CD4-positive, CD25-positive, alpha-beta regulatory T cell (primary cell): Measurements from ENCODE around the gene TXNL1. TPM values are rescaled to one million over a fixed set of nuclear protein-coding genes. Genes with fewer than 3 reads are reported as not detected.
"Not testable (repeated sequence)": the region's sequence is repeated elsewhere in the genome, so short reads cannot be mapped to it uniquely, and the experiment has no call there.

ENCODE experiments used
- ATAC-seq, 2 donors: fragments of 150-1000 bp; cut with Tn5 transposase; one replicate each; pipeline ENCODE4 v1.10.0; 2021; ENCODE audit warnings: low read depth in 2 of 2, moderate number of reproducible peaks in 2 of 2, moderate library complexity in 1 of 2
- DNase-seq, 3 donors: peaks; one replicate each; pipeline versions ENCODE4 v3.0.0 to v3.0.0-alpha.2; 2012 to 2022; ENCODE audit warnings: mixed read lengths in 1 of 3
- H3K27ac ChIP-seq: one replicate; pipeline ENCODE4 v1.7.0; 2013; ENCODE audit warnings: mild to moderate bottlenecking, low read length; ENCODE audit not compliant: insufficient read depth, poor library complexity, severe bottlenecking
- H3K27me3 ChIP-seq: one replicate; pipeline ENCODE4 v1.7.0; 2013; ENCODE audit warnings: low read length; ENCODE audit not compliant: control insufficient read depth, insufficient read depth
- H3K36me3 ChIP-seq: one replicate; pipeline ENCODE4 v1.7.0; 2013; ENCODE audit warnings: mild to moderate bottlenecking, low read length, moderate library complexity; ENCODE audit not compliant: control insufficient read depth, insufficient read depth
- H3K4me1 ChIP-seq: 2 replicates; pipeline ENCODE4 v1.7.0; 2013; ENCODE audit warnings: mild to moderate bottlenecking, low read length; ENCODE audit not compliant: insufficient read depth, control insufficient read depth, poor library complexity, severe bottlenecking
- H3K4me3 ChIP-seq: one replicate; pipeline ENCODE4 v1.7.0; 2013; ENCODE audit warnings: low read depth, mild to moderate bottlenecking, low read length, moderate library complexity
- H3K9me3 ChIP-seq, 2 experiments: 1 replicate in 1 of 2; 2 replicates in 1 of 2; pipeline ENCODE4 v1.7.0; 2013; ENCODE audit warnings: low read length in 2 of 2, mild to moderate bottlenecking in 1 of 2, moderate library complexity in 1 of 2; ENCODE audit not compliant: control insufficient read depth in 2 of 2
- H3K27ac Mint-ChIP-seq, 3 donors: one replicate each; pipeline ENCODE4 v1.8.0; 2020 to 2022; ENCODE audit warnings: mild to moderate bottlenecking in 3 of 3, mixed read lengths in 3 of 3, moderate library complexity in 2 of 3
- H3K27me3 Mint-ChIP-seq: one replicate; pipeline ENCODE4 v1.8.0; 2022; ENCODE audit warnings: mild to moderate bottlenecking, mixed read lengths
- H3K36me3 Mint-ChIP-seq: one replicate; pipeline ENCODE4 v1.8.0; 2020; ENCODE audit warnings: mixed read lengths
- H3K4me1 Mint-ChIP-seq, 4 donors: one replicate each; pipeline ENCODE4 v1.8.0; 2020 to 2022; ENCODE audit warnings: mixed read lengths in 4 of 4, mild to moderate bottlenecking in 1 of 4
- H3K4me3 Mint-ChIP-seq, 4 donors: one replicate each; pipeline ENCODE4 v1.8.0; 2020 to 2022; ENCODE audit warnings: mild to moderate bottlenecking in 4 of 4, mixed read lengths in 4 of 4, moderate library complexity in 3 of 4
- H3K9me3 Mint-ChIP-seq, 7 donors: one replicate each; pipeline ENCODE4 v1.8.0; 2020 to 2022; ENCODE audit warnings: mixed read lengths in 7 of 7, mild to moderate bottlenecking in 3 of 7, moderate library complexity in 2 of 7
- polyA plus RNA-seq, 4 donors: library from polyadenylated mRNA; unstranded; fragments of 300-500 nt; fragmentation: Illumina TruSeq; gene quantifications; one replicate each; pipeline ENCODE4 v1.2.3, GENCODE V29; 2021
- total RNA-seq: library from RNA; stranded (reverse); gene quantifications from one replicate; pipeline ENCODE4 v1.2.3, GENCODE V29; 2022

The TXNL1 gene
- total and polyA plus RNA-seq, 5 donors from 2014 or later: 39.9 to 70.2 (median 63.6) TPM

- no peaks in the 10 kb centered on the region for H3K9me3 Mint-ChIP-seq
- ATAC-seq (no peak), DNase-seq (no peak)
- H3K4me1 Mint-ChIP-seq: peaks cover 43 to 61% (median 51%) of the 10 kb centered on the region in 4 donors
- Histone ChIP-seq H3K4me3 (no peak overlapping the region), H3K27ac (no peak overlapping the region), H3K27me3 (no peaks in the 10 kb centered on the region), H3K9me3 (no peaks in the 10 kb centered on the region), H3K4me1 (no peaks in the 10 kb centered on the region), H3K36me3 (no peaks in the 10 kb centered on the region)
- H3K27me3 Mint-ChIP-seq: no peaks in the 10 kb centered on the region
- no peak overlapping the region for H3K4me3 Mint-ChIP-seq
- no peak overlapping the region for H3K27ac Mint-ChIP-seq
- peaks cover 18% of the 10 kb centered on the region for H3K36me3 Mint-ChIP-seq
Measured at GRCh38 chr18:56662502-56662901, 24.1 kb upstream of the TXNL1 start.

GRCh38 chr18:56662063-56662408, 23.6 kb upstream of the TXNL1 start:
- Histone ChIP-seq H3K4me1 (no peaks in the 10 kb centered on the region), H3K27me3 (no peaks in the 10 kb centered on the region), H3K27ac (no peak overlapping the region), H3K4me3 (no peak overlapping the region), H3K9me3 (no peaks in the 10 kb centered on the region), H3K36me3 (no peaks in the 10 kb centered on the region)
- Mint-ChIP-seq H3K27me3 (no peaks in the 10 kb centered on the region), H3K4me1 (peaks cover 38 to 59% (median 47%) of the 10 kb centered on the region in 4 donors), H3K27ac (peak overlapping the region in 1 of 3 donors; percentile 9), H3K9me3 (no peaks in the 10 kb centered on the region), H3K4me3 (no peak overlapping the region), H3K36me3 (peaks cover 14% of the 10 kb centered on the region)
- no peak for ATAC-seq
- no peak for DNase-seq

DNA sequence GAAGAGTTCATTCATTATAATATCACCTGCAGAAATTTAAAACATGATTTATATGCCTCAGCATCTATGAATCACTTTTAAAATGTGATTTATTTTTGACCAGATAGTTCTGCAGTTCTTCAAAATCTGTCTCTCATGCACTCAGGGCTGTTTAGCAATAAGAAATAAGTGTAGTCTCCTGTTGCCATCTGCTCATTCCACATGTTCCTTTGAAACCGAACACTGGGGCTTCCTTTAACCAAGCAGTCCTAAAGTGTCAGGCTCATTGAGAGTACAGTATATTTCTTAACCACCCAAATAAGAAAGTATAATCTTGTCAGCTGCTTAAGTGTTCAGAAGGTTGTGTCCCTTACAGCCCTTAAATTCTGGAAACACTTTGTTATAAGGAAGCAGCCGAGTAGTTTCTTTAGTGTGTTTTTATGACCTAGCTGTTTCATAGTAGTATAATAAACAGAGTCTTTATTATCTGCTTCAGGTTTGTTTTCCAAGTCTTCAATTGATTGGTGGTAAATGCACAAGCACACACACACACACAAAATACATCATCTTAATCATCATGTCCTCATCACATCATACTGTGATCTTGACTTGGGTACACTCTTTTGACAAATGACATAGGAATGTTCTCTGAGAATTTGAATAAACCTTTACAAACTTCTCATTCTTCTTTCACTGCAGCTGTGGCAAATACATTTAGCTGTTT, 23.1 kb upstream of the TXNL1 start:
- no peaks in the 10 kb centered on the region for H3K9me3 ChIP-seq
- no peaks in the 10 kb centered on the region for H3K27me3 Mint-ChIP-seq
- no peak overlapping the region for H3K4me3 ChIP-seq
- no peaks in the 10 kb centered on the region for H3K9me3 Mint-ChIP-seq
- no peak overlapping the region for H3K27ac ChIP-seq
- H3K36me3 ChIP-seq: no peaks in the 10 kb centered on the region
- H3K4me3 Mint-ChIP-seq: no peak overlapping the region
- no peak for DNase-seq
- no peaks in the 10 kb centered on the region for H3K4me1 ChIP-seq
- no peaks in the 10 kb centered on the region for H3K27me3 ChIP-seq
- peak overlapping the region in 1 of 3 donors; percentile 18 for H3K27ac Mint-ChIP-seq
- ATAC-seq: no peak
- peaks cover 14% of the 10 kb centered on the region for H3K36me3 Mint-ChIP-seq
- peaks cover 37 to 58% (median 45%) of the 10 kb centered on the region in 4 donors for H3K4me1 Mint-ChIP-seq

GRCh38 chr18:56660655-56661054, 22.3 kb upstream of the TXNL1 start:
- Histone ChIP-seq H3K9me3 (no peaks in the 10 kb centered on the region), H3K27me3 (no peaks in the 10 kb centered on the region), H3K27ac (no peak overlapping the region), H3K4me1 (peaks cover under 1% of the 10 kb centered on the region), H3K36me3 (no peaks in the 10 kb centered on the region), H3K4me3 (no peak overlapping the region)
- Mint-ChIP-seq H3K4me1 (peaks cover 37 to 65% (median 46%) of the 10 kb centered on the region in 4 donors), H3K27ac (peak overlapping the region in 1 of 3 donors; percentile 18), H3K27me3 (no peaks in the 10 kb centered on the region), H3K4me3 (no peak overlapping the region), H3K9me3 (no peaks in the 10 kb centered on the region), H3K36me3 (peaks cover 14% of the 10 kb centered on the region)
- ATAC-seq (no peak), DNase-seq (no peak)

- Mint-ChIP-seq H3K36me3 (peaks cover 14% of the 10 kb centered on the region), H3K4me1 (peaks cover 35 to 70% (median 53%) of the 10 kb centered on the region in 4 donors)
- ATAC-seq: no peak
Measured at GRCh38 chr18:56659111-56659510, 20.7 kb upstream of the TXNL1 start.

DNA sequence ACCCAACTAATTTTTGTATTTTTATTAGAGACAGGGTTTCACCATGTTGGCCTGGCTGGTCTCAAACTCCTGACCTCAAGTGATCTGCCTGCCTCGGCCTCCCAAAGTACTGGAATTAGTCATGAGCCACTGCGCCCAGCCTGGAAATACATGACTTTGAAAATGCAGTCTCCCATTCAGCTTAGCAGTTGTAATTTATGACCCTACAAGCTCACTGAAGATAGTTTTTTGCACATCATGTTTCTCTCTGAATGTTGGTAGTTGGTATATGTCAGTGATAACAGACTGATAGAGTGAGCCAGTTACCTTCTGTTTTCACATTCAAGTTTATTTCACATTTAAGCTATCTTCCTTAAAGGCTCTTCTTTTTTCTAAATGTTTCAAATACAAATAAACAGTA, 19.9 kb upstream of the TXNL1 start:
- Mint-ChIP-seq H3K4me1 (peaks cover 34 to 75% (median 54%) of the 10 kb centered on the region in 4 donors), H3K27ac (peak overlapping the region in 1 of 3 donors; percentile 46)
- ATAC-seq: no peak

More at GRCh38 chr18:56659111-56659510, 20.7 kb upstream of the TXNL1 start:
- DNase-seq: no peak
- Mint-ChIP-seq H3K27me3 (no peaks in the 10 kb centered on the region), H3K9me3 (no peaks in the 10 kb centered on the region), H3K27ac (peak overlapping the region in 1 of 3 donors; percentile 52), H3K4me3 (no peak overlapping the region)
- no peak overlapping the region for H3K4me3 ChIP-seq
- H3K9me3 ChIP-seq: no peaks in the 10 kb centered on the region
- peaks cover 11% of the 10 kb centered on the region for H3K4me1 ChIP-seq
- H3K27ac ChIP-seq: no peak overlapping the region
- H3K27me3 ChIP-seq: no peaks in the 10 kb centered on the region
- no peaks in the 10 kb centered on the region for H3K36me3 ChIP-seq

GRCh38 chr18:56654280-56654679, 15.9 kb upstream of the TXNL1 start:
- not testable (repeated sequence) for H3K27me3 ChIP-seq, H3K27me3 Mint-ChIP-seq, H3K9me3 Mint-ChIP-seq, DNase-seq, H3K9me3 ChIP-seq, H3K36me3 ChIP-seq, ATAC-seq
- H3K27ac ChIP-seq: peak overlapping the region; percentile 95
- H3K36me3 Mint-ChIP-seq: peaks cover 12% of the 10 kb centered on the region
- H3K4me1 Mint-ChIP-seq: peaks cover 27 to 76% (median 45%) of the 10 kb centered on the region in 4 donors
- peak overlapping the region in 1 of 3 donors; percentile 89 for H3K27ac Mint-ChIP-seq
- H3K4me3 ChIP-seq: peak overlapping the region; percentile 93
- H3K4me3 Mint-ChIP-seq: peak overlapping the region in 3 of 4 donors; percentile 41 to 43 (median 42)
- peaks cover 44% of the 10 kb centered on the region for H3K4me1 ChIP-seq

More for the DNA sequence above, 19.9 kb upstream of the TXNL1 start:
- H3K4me1 ChIP-seq: peaks cover 19% of the 10 kb centered on the region
- no peaks in the 10 kb centered on the region for H3K9me3 Mint-ChIP-seq
- no peak for DNase-seq
- H3K27me3 Mint-ChIP-seq: no peaks in the 10 kb centered on the region
- no peak overlapping the region for H3K4me3 Mint-ChIP-seq
- no peaks in the 10 kb centered on the region for H3K27me3 ChIP-seq
- no peaks in the 10 kb centered on the region for H3K36me3 ChIP-seq
- no peak overlapping the region for H3K27ac ChIP-seq
- H3K9me3 ChIP-seq: no peaks in the 10 kb centered on the region
- peaks cover 14% of the 10 kb centered on the region for H3K36me3 Mint-ChIP-seq
- no peak overlapping the region for H3K4me3 ChIP-seq

DNA sequence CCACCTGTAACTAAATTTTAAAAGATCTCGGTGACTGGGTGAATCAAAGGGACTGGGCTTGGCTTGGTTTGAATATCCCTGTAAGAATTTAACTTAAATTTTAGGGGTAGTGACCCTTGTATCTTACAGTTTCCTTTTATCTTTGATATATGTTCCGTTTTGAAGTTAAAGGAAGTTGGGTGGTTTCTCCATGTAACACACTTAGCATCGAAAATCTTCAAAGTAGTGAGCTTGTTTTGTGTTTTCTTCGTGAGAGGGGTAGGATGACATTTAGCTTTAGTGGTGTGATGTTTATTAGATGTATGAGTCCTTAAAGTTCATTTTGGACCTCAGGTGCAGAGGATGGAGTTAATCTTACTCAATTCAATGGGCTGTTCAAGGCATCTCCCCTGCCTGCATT, 14.4 kb upstream of the TXNL1 start:
- peaks cover 6% of the 10 kb centered on the region for H3K27me3 Mint-ChIP-seq
- DNase-seq (peak in 2 of 3 donors; percentile 22 to 71), ATAC-seq (no peak)
- peaks cover 10% of the 10 kb centered on the region for H3K36me3 Mint-ChIP-seq
- Histone ChIP-seq H3K4me1 (peaks cover 44% of the 10 kb centered on the region), H3K4me3 (peak overlapping the region; percentile 93), H3K27ac (peak overlapping the region; percentile 95), H3K36me3 (no peaks in the 10 kb centered on the region), H3K9me3 (no peaks in the 10 kb centered on the region), H3K27me3 (no peaks in the 10 kb centered on the region)
- peak overlapping the region; percentile 89 to 94 (median 89) for H3K27ac Mint-ChIP-seq
- H3K4me3 Mint-ChIP-seq: peak overlapping the region; percentile 75 to 91 (median 88)
- H3K9me3 Mint-ChIP-seq: no peaks in the 10 kb centered on the region
- peaks cover 21 to 68% (median 43%) of the 10 kb centered on the region in 4 donors for H3K4me1 Mint-ChIP-seq
